GM23338 (cell line): Measurements from ENCODE around the gene MIPEP. TPM values are rescaled to one million over a fixed set of nuclear protein-coding genes. Genes with fewer than 3 reads are reported as not detected.

ENCODE experiments used
- EZH2 ChIP-seq: fragments of 200-600 bp; sonication (generic); IDR thresholded peaks from one replicate; pipeline ENCODE4 v1.8.0; 2017; ENCODE audit warnings: antibody characterized with exemption, mild to moderate bottlenecking, low read depth; ENCODE audit not compliant: unreplicated experiment
- POLR2AphosphoS5 ChIP-seq: IDR thresholded peaks from 2 replicates; pipeline ENCODE4 v1.6.1; 2016; ENCODE audit warnings: antibody characterized with exemption, low read depth
- STAT1 ChIP-seq: IDR thresholded peaks from one replicate; pipeline ENCODE4 v1.6.1; 2016; ENCODE audit warnings: antibody characterized with exemption; ENCODE audit not compliant: unreplicated experiment
- ZNF331 ChIP-seq: fragments of 250-450 bp; sonication (Bioruptor Pico); IDR thresholded peaks from 2 replicates; pipeline ENCODE4 v1.5.0; 2020; ENCODE audit warnings: low read depth, mild to moderate bottlenecking, moderate library complexity
- polyA plus RNA-seq: library from polyadenylated mRNA; unstranded; fragments of >200 nt; fragmentation: Nextera tagmentation; extraction: Ambion mirVana; gene quantifications from 2 replicates; pipeline ENCODE4 v1.2.1, GENCODE V29; 2016
- total RNA-seq: library from RNA; depleted of rRNA; stranded (reverse); fragments of >200 nt; shearing (Covaris generic); gene quantifications from 2 replicates; pipeline ENCODE4 v1.2.3, GENCODE V29; 2014
- TF ChIP-seq, protein P1 (sequence below): fragments of 250-450 bp; sonication (Bioruptor Pico); IDR thresholded peaks from 2 replicates; pipeline ENCODE4 v1.5.0; 2020; ENCODE audit warnings: mild to moderate bottlenecking, moderate library complexity
- TF ChIP-seq, protein P2 (sequence below): IDR thresholded peaks from one replicate; pipeline ENCODE4 v1.6.1; 2018; ENCODE audit warnings: antibody characterized with exemption; ENCODE audit not compliant: unreplicated experiment

The MIPEP gene
- total and polyA plus RNA-seq, 2 experiments from 2014 or later: 20.8 to 22.5 TPM

DNA sequence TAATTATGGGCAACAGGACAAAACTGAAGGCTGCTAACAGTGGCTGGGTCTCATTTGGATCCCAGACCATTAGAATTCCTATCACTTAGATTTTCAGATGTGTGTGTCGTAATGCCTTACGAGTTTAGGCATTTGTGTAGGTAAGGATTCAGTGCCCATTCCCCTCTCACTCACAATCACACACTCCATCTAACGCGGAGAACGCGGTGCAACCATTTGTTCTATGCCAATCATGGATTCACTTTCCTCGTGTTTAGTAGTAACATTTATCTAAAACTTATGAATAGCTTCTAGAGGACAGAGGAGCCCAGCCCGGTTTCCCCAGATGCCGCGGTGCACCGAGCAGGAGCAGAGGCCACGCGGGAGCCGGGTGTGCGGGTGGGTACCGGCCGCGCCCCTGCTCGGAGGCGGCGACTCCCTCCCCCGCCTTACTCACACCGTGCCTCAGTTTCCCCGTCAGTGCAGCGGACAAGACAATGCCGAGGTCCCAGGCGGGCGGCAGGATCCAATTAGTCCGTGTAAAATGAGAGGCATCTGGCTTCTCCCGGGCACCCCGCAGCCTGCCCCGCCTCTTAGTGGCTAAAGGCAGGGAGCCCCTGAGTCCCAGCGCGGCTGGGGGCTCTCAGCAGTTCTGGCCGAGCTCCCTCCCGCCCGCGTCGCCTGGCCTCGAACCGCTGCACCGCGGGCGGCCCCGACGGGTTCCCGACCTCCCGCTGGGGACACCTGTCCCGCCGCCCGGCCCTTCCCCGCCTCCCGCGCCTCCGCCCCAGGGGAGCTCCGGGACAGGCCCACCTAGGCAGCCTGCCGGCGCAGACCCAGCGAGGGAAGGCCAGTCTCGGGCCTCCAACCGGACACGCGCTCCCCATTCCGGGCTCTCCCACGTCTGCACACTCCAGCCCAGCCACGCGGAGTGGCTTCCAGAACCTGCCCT is 14.0 kb upstream of the MIPEP start (continued):
- TF ChIP-seq, protein P1, sequence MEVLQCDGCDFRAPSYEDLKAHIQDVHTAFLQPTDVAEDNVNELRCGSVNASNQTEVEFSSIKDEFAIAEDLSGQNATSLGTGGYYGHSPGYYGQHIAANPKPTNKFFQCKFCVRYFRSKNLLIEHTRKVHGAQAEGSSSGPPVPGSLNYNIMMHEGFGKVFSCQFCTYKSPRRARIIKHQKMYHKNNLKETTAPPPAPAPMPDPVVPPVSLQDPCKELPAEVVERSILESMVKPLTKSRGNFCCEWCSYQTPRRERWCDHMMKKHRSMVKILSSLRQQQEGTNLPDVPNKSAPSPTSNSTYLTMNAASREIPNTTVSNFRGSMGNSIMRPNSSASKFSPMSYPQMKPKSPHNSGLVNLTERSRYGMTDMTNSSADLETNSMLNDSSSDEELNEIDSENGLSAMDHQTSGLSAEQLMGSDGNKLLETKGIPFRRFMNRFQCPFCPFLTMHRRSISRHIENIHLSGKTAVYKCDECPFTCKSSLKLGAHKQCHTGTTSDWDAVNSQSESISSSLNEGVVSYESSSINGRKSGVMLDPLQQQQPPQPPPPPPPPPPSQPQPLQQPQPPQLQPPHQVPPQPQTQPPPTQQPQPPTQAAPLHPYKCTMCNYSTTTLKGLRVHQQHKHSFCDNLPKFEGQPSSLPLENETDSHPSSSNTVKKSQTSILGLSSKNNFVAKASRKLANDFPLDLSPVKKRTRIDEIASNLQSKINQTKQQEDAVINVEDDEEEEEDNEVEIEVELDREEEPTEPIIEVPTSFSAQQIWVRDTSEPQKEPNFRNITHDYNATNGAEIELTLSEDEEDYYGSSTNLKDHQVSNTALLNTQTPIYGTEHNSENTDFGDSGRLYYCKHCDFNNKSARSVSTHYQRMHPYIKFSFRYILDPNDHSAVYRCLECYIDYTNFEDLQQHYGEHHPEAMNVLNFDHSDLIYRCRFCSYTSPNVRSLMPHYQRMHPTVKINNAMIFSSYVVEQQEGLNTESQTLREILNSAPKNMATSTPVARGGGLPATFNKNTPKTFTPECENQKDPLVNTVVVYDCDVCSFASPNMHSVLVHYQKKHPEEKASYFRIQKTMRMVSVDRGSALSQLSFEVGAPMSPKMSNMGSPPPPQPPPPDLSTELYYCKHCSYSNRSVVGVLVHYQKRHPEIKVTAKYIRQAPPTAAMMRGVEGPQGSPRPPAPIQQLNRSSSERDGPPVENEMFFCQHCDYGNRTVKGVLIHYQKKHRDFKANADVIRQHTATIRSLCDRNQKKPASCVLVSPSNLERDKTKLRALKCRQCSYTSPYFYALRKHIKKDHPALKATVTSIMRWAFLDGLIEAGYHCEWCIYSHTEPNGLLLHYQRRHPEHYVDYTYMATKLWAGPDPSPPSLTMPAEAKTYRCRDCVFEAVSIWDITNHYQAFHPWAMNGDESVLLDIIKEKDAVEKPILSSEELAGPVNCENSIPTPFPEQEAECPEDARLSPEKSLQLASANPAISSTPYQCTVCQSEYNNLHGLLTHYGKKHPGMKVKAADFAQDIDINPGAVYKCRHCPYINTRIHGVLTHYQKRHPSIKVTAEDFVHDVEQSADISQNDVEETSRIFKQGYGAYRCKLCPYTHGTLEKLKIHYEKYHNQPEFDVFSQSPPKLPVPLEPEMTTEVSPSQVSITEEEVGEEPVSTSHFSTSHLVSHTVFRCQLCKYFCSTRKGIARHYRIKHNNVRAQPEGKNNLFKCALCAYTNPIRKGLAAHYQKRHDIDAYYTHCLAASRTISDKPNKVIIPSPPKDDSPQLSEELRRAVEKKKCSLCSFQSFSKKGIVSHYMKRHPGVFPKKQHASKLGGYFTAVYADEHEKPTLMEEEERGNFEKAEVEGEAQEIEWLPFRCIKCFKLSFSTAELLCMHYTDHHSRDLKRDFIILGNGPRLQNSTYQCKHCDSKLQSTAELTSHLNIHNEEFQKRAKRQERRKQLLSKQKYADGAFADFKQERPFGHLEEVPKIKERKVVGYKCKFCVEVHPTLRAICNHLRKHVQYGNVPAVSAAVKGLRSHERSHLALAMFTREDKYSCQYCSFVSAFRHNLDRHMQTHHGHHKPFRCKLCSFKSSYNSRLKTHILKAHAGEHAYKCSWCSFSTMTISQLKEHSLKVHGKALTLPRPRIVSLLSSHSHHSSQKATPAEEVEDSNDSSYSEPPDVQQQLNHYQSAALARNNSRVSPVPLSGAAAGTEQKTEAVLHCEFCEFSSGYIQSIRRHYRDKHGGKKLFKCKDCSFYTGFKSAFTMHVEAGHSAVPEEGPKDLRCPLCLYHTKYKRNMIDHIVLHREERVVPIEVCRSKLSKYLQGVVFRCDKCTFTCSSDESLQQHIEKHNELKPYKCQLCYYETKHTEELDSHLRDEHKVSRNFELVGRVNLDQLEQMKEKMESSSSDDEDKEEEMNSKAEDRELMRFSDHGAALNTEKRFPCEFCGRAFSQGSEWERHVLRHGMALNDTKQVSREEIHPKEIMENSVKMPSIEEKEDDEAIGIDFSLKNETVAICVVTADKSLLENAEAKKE: no peak
- TF ChIP-seq ZNF331 (CRISPR knock-in tag) (no peak), STAT1 (no peak), POLR2AphosphoS5 (no peak), EZH2 (no peak)
- TF ChIP-seq, protein P2, sequence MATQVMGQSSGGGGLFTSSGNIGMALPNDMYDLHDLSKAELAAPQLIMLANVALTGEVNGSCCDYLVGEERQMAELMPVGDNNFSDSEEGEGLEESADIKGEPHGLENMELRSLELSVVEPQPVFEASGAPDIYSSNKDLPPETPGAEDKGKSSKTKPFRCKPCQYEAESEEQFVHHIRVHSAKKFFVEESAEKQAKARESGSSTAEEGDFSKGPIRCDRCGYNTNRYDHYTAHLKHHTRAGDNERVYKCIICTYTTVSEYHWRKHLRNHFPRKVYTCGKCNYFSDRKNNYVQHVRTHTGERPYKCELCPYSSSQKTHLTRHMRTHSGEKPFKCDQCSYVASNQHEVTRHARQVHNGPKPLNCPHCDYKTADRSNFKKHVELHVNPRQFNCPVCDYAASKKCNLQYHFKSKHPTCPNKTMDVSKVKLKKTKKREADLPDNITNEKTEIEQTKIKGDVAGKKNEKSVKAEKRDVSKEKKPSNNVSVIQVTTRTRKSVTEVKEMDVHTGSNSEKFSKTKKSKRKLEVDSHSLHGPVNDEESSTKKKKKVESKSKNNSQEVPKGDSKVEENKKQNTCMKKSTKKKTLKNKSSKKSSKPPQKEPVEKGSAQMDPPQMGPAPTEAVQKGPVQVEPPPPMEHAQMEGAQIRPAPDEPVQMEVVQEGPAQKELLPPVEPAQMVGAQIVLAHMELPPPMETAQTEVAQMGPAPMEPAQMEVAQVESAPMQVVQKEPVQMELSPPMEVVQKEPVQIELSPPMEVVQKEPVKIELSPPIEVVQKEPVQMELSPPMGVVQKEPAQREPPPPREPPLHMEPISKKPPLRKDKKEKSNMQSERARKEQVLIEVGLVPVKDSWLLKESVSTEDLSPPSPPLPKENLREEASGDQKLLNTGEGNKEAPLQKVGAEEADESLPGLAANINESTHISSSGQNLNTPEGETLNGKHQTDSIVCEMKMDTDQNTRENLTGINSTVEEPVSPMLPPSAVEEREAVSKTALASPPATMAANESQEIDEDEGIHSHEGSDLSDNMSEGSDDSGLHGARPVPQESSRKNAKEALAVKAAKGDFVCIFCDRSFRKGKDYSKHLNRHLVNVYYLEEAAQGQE: no peak
